Thoracic aorta (tissue), 2 donors: Measurements from ENCODE around the gene CNDP1. TPM values are rescaled to one million over a fixed set of nuclear protein-coding genes. Genes with fewer than 3 reads are reported as not detected.

Source experiments
- ATAC-seq: fragments of 150-250 bp; one replicate; pipeline ENCODE4 v1.8.0; 2017; ENCODE audit warnings: low read depth; ENCODE audit not compliant: insufficient number of reproducible peaks, low FRiP score
- DNase-seq: peaks from one replicate; pipeline ENCODE4 v3.0.0-alpha.2; 2020; ENCODE audit warnings: low spot score
- H3K27ac ChIP-seq, 2 donors: fragments of 200-600 bp; sonication (generic); 1 replicate in 1 of 2; 2 replicates in 1 of 2; pipeline ENCODE4 v1.5.1; 2016; ENCODE audit warnings: mild to moderate bottlenecking in 2 of 2, moderate library complexity in 2 of 2
- H3K27me3 ChIP-seq: fragments of 200-600 bp; sonication (generic); replicated peaks from 2 replicates; pipeline ENCODE4 v1.6.0; 2016; ENCODE audit warnings: mild to moderate bottlenecking; ENCODE audit not compliant: insufficient read depth
- H3K36me3 ChIP-seq: fragments of 200-600 bp; sonication (generic); one replicate; pipeline ENCODE4 v1.5.1; 2016
- H3K4me1 ChIP-seq, 2 donors: fragments of 200-600 bp; sonication (generic); 1 replicate in 1 of 2; 2 replicates in 1 of 2; pipeline versions ENCODE4 v1.5.1 to v1.6.0; 2016; ENCODE audit warnings: low read depth in 2 of 2, mild to moderate bottlenecking in 1 of 2; ENCODE audit not compliant: control insufficient read depth in 1 of 2
- H3K4me3 ChIP-seq: fragments of 200-600 bp; sonication (generic); 2 replicates; pipeline ENCODE4 v1.5.1; 2016; ENCODE audit warnings: mild to moderate bottlenecking
- H3K9me3 ChIP-seq: fragments of 200-600 bp; sonication (generic); 2 replicates; pipeline ENCODE4 v1.5.1; 2016
- CTCF ChIP-seq: fragments of 200-600 bp; sonication (generic); IDR thresholded peaks from one replicate; pipeline ENCODE4 v1.5.1; 2019; ENCODE audit warnings: antibody characterized with exemption
- total RNA-seq, 2 donors: library from RNA; depleted of rRNA; stranded (reverse); fragments of >200 nt; gene quantifications; one replicate each; pipeline versions ENCODE4 v1.1.0 to v1.2.3, GENCODE V29; 2016

CNDP1 gene
- total RNA-seq, 2 donors from 2014 or later = not detected

- no peaks in the 10 kb centered on the region for H3K36me3 ChIP-seq
- H3K4me1 ChIP-seq = peaks cover 15 to 28% of the 10 kb centered on the region in 2 donors
- DNase-seq = no peak
- peak overlapping the region; percentile 91 to 98 for H3K27ac ChIP-seq
- ATAC-seq = peak; percentile 43
- peaks cover 6% of the 10 kb centered on the region for H3K9me3 ChIP-seq
- H3K27me3 ChIP-seq = no peaks in the 10 kb centered on the region
- peak overlapping the region; percentile 79 for H3K4me3 ChIP-seq
- TF ChIP-seq CTCF = peak; percentile 24
These were observed 64.2 kb downstream of the CNDP1 start for GRCh38 chr18:74598350-74599001.

GRCh38 chr18:74604361-74604760 lies 70.1 kb downstream of the CNDP1 start:
- Histone ChIP-seq H3K27ac (no peak overlapping the region), H3K27me3 (no peaks in the 10 kb centered on the region), H3K4me3 (no peak overlapping the region), H3K4me1 (peaks cover under 1 to 14% of the 10 kb centered on the region in 2 donors), H3K9me3 (no peaks in the 10 kb centered on the region), H3K36me3 (no peaks in the 10 kb centered on the region)
- DNase-seq (no peak), ATAC-seq (no peak)
- no peak for TF ChIP-seq CTCF

- H3K4me1 ChIP-seq = peaks cover 0 to 10% of the 10 kb centered on the region in 2 donors
- no peaks in the 10 kb centered on the region for H3K27me3 ChIP-seq
- no peaks in the 10 kb centered on the region for H3K36me3 ChIP-seq
- no peaks in the 10 kb centered on the region for H3K9me3 ChIP-seq
- H3K4me3 ChIP-seq = no peak overlapping the region
- DNase-seq (no peak), ATAC-seq (no peak)
- TF ChIP-seq CTCF = no peak
- no peak overlapping the region for H3K27ac ChIP-seq
These were observed 70.5 kb downstream of the CNDP1 start for GRCh38 chr18:74604774-74605173.

GRCh38 chr18:74608681-74609080 lies 74.4 kb downstream of the CNDP1 start:
- TF ChIP-seq CTCF = no peak
- DNase-seq = no peak
- Histone ChIP-seq H3K36me3 (no peaks in the 10 kb centered on the region), H3K9me3 (no peaks in the 10 kb centered on the region), H3K27ac (no peak overlapping the region), H3K27me3 (no peaks in the 10 kb centered on the region), H3K4me3 (no peak overlapping the region), H3K4me1 (peaks cover 0 to 9% of the 10 kb centered on the region in 2 donors)
- no peak for ATAC-seq

GRCh38 chr18:74609535-74609934 lies 75.2 kb downstream of the CNDP1 start:
- H3K36me3 ChIP-seq = no peaks in the 10 kb centered on the region
- peaks cover 0 to 4% of the 10 kb centered on the region in 2 donors for H3K4me1 ChIP-seq
- ATAC-seq (no peak), DNase-seq (no peak)
- TF ChIP-seq CTCF = no peak
- H3K27me3 ChIP-seq = no peaks in the 10 kb centered on the region
- no peaks in the 10 kb centered on the region for H3K9me3 ChIP-seq
- no peak overlapping the region for H3K27ac ChIP-seq
- no peak overlapping the region for H3K4me3 ChIP-seq
